Ishikawa (cell line): ENCODE data around the gene KDM2A.

ENCODE experiments used
- CEBPB ChIP-seq: IDR thresholded peaks from 2 replicates; pipeline ENCODE4 v1.6.1; 2012
- CREB1 ChIP-seq: IDR thresholded peaks from 2 replicates; pipeline ENCODE4 v1.6.1; 2012; ENCODE audit warnings: low read depth
- EGR1 ChIP-seq: IDR thresholded peaks from 2 replicates; pipeline ENCODE4 v1.6.1; 2012
- EP300 ChIP-seq: IDR thresholded peaks from 2 replicates; pipeline ENCODE4 v1.6.1; 2012; ENCODE audit warnings: borderline replicate concordance
- FOXM1 ChIP-seq: IDR thresholded peaks from 2 replicates; pipeline ENCODE4 v1.6.1; 2012; ENCODE audit warnings: low read depth, borderline replicate concordance
- MAX ChIP-seq: IDR thresholded peaks from 2 replicates; pipeline ENCODE4 v1.6.1; 2012
- NFIC ChIP-seq: IDR thresholded peaks from 2 replicates; pipeline ENCODE4 v1.6.1; 2012
- RAD21 ChIP-seq: IDR thresholded peaks from 2 replicates; pipeline ENCODE4 v1.6.1; 2012; ENCODE audit warnings: low read depth
- REST ChIP-seq: IDR thresholded peaks from 2 replicates; pipeline ENCODE4 v1.6.1; 2012; ENCODE audit warnings: low read depth, mild to moderate bottlenecking
- TAF1 ChIP-seq: IDR thresholded peaks from 2 replicates; pipeline ENCODE4 v1.6.1; 2012; ENCODE audit warnings: low read depth, mild to moderate bottlenecking
- TCF12 ChIP-seq: IDR thresholded peaks from 2 replicates; pipeline ENCODE4 v1.6.1; 2012; ENCODE audit warnings: low read depth
- TEAD4 ChIP-seq: IDR thresholded peaks from 2 replicates; pipeline ENCODE4 v1.6.1; 2012
- YY1 ChIP-seq: IDR thresholded peaks from 2 replicates; pipeline ENCODE4 v1.6.1; 2012; ENCODE audit warnings: low read depth
- ZBTB7A ChIP-seq: IDR thresholded peaks from 2 replicates; pipeline ENCODE4 v1.6.1; 2012; ENCODE audit warnings: low read depth
- TF ChIP-seq, protein P1 (sequence below): IDR thresholded peaks from 2 replicates; pipeline ENCODE4 v1.6.1; 2012

Gene KDM2A

GRCh38 chr11:67256477-67257135 lies 137.5 kb downstream of the KDM2A start:
- TF ChIP-seq CEBPB (no peak), MAX (no peak), TEAD4 (no peak), ZBTB7A (no peak), EP300 (no peak), TAF1 (no peak), TCF12 (no peak), EGR1 (no peak), CREB1 (no peak), NFIC (no peak), FOXM1 (no peak), YY1 (no peak), RAD21 (no peak), REST (no peak)
- TF ChIP-seq, protein P1, sequence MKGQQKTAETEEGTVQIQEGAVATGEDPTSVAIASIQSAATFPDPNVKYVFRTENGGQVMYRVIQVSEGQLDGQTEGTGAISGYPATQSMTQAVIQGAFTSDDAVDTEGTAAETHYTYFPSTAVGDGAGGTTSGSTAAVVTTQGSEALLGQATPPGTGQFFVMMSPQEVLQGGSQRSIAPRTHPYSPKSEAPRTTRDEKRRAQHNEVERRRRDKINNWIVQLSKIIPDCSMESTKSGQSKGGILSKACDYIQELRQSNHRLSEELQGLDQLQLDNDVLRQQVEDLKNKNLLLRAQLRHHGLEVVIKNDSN, result no peak

GRCh38 chr11:67260406-67260805 lies 141.3 kb downstream of the KDM2A start:
- TF ChIP-seq MAX, result no peak
- TF ChIP-seq ZBTB7A, result no peak
- TF ChIP-seq, protein P1, result no peak
- no peak for TF ChIP-seq TAF1
- no peak for TF ChIP-seq NFIC
- TF ChIP-seq TCF12, result no peak
- no peak for TF ChIP-seq FOXM1
- TF ChIP-seq EGR1, result no peak
- TF ChIP-seq EP300, result no peak
- no peak for TF ChIP-seq CEBPB
- TF ChIP-seq REST, result no peak
- no peak for TF ChIP-seq CREB1
- TF ChIP-seq TEAD4, result no peak
- no peak for TF ChIP-seq RAD21

DNA sequence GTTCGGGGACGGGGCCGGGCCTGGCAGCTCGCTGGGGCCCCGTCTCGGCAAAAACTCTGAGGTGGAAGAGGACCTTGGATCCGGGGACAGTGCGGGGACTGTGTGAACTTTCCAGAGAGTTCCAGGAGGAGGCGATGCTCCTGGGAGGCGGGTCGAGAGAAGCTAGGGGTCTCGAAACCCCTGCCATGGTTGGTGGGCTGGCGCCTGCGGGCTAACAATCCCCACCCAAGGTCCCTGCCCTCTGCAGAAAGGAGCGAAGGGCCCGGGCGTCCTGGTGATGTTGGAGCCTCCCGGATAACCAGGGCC lies 142.5 kb downstream of the KDM2A start:
- no peak for TF ChIP-seq RAD21
- no peak for TF ChIP-seq EGR1
- no peak for TF ChIP-seq MAX
- TF ChIP-seq TCF12, result no peak
- no peak for TF ChIP-seq TAF1
- no peak for TF ChIP-seq CEBPB
- TF ChIP-seq TEAD4, result no peak
- TF ChIP-seq FOXM1, result no peak
- no peak for TF ChIP-seq CREB1
- TF ChIP-seq YY1, result no peak
- no peak for TF ChIP-seq ZBTB7A
- TF ChIP-seq REST, result no peak
- TF ChIP-seq NFIC, result no peak
- TF ChIP-seq, protein P1, result no peak
- TF ChIP-seq EP300, result no peak
